ENCODE data around the gene PRKACA.

Gene PRKACA

DNA sequence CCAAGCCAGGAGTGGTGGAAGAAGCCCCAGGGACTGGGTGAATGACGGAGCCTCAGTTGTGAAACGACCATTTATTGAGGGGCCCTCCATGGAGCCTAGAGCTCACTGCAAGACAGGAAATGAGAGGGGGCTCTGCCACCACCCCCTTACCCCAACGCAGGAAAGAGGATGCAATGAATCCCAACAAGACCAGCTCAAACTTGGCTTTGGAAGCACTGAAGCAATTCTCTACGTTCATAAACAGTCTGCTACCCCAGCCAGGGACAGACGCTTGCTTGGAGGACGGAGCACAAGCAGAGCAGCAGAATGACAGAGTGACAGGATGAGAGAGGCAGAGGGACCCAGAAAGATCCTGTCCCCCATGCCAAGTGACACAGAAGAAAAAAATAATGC lies 1.0 kb downstream of the PRKACA start:
- no peak for DNase-seq

DNA sequence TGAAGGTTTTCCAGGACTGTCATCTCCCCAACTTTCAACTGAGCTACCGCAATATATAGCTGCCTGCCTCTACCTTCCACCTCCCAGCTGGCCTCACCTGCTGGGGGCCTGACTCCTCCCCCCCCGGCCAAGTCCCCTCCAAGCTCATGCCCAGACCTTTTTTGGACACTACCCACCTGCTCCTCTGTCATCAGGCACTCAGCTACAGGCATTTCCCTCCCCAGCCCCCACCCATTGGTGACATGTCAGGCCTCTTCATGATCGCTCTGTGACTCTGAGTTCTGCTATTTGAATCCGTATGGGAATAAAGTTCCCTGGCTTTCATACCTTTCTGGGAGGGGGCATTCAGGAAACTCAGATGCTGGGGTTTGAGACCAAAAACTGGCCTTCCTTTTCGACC lies 1.8 kb downstream of the PRKACA start:
- no peak for DNase-seq

DNA sequence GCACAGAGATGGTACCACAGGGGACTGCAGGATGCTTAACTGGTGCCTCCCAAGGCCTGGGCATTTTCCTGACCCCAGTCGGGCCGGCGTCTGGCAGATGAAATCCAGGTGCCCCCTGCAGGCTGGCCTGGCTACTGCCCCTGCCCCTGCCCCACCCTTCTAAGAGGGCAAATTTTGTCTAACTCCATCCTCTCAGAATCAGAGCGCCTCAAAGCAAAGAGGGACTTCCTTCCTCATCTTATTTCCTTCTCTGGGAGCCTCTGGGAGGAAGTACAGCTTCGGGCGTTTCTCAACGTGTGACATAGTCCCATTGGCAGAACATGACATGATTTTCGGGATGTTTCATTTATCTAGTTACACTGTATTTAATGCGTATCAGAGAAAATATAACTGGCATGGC lies 2.7 kb downstream of the PRKACA start:
- peak; percentile 59 for DNase-seq

DNA sequence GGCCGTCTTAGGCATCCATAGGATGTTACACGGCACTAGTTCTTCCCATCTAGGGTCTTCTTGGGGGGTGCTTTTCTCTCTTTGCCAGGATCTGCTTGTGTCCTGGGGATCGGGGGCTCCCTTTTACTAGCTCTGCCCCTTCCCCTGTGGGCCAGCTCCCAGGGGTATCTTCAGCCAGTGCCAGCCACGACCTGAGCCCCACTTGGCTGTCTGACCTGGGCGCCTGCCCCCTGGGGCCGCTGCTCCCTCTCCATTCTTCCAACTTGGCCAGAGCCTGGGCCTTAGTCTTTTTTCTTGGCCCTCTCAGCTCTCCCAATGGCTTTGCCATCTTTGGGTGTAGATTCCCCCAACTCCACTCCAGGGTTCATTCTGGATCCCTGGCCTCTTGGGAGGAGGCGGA lies 3.1 kb downstream of the PRKACA start:
- no peak for DNase-seq

DNA sequence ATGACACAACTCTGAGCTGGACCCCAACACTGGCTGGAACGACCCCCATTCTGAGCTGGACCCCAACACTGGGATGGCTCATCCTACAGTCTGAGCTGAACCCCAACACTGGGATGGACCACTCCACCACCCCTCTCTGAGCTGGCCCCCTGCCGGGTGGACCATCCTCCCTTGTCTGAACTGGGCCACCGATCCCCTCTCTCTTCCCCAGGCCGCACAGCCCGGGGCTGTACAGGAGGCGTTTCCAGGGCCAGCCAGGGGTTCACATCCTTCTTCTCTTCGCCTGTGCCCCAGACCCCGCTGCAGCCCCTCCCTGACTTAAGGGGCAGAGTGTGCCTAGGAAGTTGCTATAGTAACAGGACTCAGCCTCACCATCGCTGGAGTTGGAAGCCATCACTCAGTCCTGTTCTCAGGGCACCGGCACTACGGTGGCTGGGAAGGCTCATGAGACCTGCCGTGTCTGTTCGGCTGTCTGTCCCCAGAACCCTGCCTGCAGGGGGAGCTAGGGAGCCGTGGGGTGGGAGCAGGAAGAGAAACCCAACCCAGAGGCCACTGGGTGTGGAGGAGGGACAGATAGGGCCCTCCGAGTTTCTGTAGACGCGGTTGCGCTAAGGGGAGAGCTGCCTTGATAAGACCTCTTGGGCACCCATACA lies 3.7 kb downstream of the PRKACA start:
- DNase-seq = peak; percentile 52

DNA sequence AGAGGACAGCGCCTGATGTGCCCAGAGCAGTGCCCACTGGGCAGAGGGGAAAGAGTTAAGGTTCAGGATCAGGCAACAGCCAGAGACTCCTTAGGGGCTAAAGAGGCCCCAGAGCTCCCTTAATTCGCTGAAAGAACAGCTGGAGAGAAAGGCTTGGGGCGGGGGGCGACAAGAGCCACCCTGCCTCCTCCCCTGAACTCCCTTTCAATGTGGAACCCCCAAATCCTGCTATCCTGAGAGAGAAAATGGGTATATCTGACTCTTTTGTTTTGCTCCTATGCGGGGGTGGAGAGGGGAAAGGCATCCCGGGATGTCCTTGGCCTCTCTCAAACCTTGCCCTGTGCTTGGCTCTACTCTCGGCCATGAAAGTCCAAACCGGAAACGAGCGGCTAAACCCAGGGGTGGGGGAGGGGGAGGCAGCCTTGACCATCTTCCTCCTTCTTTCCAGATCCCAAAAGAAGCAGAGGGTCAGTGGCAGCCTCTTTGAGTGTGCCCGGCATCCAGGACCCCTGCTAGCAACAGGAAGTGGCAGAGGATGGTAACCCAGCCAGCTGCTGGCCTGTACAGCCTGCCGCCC lies 4.7 kb downstream of the PRKACA start:
- no peak for DNase-seq

DNA sequence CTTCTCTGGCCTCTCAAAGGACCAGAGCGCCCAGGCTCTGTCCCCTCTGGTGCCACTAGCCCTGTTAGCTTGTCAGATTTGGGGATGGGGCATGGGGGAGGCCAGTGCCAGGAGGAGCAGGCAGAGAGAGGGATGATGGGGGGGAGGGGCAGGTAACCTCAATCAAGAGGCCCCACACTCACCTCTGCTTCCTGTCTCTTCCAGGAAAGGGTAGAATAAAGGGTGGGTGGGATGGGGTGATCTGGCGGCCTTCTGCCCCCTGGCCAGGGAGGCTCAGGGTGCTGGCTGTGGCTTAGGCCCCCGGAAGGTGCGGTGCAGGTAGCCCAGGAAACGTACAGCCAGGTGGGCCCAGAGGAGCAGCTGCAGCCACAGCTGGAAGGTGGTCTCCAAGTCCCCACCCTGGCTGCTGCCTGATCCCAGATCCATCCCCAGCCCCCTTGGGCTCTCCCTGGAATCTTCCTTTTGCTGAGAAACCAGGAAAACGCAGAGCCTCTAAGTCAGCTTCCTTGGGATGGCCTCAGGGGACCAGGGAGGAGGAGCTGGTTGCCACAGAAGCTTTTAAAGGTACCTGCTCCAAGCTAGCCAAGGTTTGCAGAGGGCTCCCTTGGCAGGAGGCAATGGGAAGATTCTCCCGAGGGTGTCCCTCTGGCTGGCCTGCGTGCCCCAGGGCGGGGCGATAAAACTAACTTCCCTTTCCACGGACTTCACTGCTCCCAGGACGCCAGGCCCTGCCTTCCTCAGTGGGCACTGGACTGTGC lies 5.3 kb downstream of the PRKACA start:
- no peak for DNase-seq

DNA sequence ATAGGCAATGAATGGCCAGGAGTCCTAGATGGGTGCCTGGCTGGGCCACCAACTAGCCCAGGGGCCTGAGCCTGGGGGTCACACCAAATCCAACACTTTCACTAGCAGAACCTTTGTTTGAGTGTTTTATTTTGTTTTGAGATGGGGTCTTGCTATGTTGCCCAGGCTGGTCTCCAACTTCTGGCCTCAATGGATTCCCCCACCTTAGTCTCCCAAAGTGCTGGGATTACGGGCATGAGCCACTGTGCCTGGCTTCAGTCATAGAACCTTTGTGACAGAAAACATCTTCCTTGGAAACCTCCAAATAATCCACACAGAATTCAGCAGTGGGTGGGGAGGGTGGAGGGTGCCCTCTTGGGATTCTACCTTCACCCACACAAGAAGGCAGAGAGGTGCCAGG lies 6.1 kb downstream of the PRKACA start:
- DNase-seq = no peak

DNA sequence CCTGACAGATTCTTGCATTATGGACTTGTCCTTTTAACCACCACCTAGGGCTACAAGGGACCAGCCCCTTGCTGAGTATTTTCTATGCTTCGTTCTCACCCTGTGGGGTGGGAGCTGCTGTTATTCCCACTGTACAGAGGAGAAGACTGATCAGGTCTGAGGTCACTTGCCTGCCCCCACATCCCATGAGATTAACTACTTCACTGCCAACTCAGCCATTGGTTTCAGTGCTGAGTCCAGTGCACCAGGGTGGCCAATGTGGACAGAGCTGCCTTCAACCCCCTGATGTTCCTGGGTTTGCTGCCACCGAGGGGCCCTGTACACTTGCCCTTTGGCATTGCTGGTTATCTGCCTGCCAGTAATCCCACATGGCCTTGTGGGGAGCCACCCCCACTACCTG lies 6.9 kb downstream of the PRKACA start:
- DNase-seq = no peak

DNA sequence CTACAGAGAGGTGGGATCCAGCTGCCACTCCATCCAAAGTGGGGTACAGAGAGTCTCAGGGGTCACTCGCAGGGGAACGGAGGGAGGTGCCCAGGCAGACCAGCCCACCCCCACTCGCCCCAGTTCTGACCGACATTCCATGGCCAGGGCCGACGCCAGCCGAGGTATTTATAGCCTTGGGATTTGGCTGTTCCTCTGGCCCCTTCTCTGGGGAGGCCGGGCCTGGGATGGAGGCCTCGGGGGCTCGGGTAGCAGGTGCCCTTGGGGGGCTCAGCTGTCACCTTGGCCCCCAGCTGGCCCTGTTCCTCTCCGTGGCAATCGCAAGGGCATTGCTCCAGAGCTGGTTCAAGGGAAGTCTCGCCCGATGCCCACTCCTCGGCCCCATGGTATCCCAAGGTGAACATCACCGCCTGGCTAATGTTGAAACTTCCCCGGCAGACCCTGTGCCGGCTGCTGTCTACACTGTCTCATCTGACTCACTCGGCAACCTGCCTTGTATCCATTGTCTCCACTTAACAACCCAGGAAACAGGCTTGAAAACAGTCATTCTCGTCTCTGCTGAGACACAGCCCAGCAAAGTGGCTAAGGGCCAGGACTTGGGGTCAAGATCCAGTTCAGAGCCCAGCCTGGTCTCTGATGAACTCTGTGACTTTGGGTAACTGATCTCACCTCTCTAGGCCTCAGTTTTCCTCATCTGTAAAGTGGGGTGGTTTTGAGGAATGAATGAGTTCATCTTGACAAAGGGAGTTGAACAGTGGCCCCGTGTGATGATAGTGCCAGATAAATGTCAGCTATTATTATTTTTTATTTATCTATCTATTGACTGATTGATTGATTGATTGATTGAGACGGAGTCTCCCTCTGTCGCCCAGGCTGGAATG lies 9.7 kb downstream of the PRKACA start:
- DNase-seq = no peak

DNA sequence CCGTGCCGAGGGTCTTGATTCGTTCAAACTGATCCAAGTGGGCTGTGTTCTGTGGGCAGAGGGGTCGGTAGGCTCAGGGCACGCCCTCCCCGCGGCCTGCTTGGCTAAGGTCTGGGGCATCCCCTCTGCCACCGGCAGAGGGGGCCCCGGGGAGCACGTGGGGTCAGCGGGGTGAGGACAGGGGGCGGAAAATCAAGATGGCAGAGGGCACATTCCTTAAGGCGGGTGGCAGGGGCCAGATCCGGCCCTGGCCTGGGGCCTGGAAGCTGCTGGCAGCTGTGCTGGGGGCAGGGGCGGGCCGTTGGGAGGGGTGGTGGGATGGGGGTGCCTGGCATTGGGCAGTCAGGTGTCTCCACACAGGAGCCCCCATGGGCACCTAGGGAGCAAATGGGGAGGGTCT lies 10.7 kb downstream of the PRKACA start:
- DNase-seq = no peak

DNA sequence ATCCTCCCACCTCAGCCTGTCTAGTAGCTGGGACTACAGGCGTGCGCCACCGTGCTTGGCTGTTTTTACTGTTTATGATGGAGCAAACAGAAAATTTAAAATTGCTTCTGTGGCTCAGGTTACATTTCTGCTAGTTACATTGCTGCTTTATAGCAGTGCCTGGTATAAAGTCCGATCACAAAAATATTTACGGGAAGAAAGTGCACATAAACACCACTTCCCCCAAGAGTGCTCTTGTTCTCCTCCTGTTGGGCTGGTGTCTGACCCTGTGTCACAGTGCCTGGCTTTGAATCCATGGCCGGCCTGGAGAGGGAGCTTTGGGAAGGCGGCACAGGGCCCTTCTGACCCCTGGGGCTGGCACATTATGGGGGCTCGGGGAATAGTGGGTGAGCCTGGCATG lies 11.9 kb downstream of the PRKACA start:
- DNase-seq = no peak

DNA sequence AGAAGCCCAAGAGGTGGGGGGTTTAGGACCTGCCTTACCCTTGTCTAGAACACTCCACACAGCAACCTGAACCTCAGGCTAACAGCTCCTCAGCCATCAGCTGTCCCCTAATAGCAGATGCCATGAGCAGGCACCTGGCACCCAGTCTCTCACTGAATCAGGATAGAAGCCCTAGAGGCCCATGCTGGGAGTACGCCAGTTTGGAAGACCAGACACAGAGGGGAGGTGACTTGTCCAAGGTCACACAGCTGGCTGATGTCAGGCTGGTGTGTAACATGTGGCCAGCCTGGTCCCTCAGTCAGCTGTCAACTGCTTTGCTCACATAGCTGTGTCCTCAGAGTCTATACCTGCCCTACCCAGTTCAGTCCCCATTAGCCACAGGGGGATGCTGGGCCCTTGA lies 14.3 kb downstream of the PRKACA start:
- no peak for DNase-seq

DNA sequence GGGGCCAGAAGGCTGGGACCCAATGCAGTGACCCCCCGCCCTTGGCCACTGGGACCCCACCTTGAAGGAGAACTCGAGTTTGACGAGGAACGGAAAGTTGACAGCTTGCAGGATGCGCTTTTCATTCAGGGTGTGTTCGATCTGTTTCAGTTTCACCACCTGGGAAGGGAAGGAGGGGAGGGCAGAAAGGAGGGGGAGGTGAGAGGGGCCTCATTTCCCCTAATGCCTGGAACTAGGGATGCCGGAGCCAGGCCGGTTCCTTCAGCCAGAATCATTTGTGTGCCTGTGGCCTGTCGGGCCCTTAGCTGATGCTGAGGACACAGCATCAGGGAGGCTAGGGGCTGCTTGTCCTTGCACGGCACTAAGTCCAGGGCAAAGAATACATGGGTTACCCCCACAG lies 14.8 kb downstream of the PRKACA start:
- DNase-seq = no peak

DNA sequence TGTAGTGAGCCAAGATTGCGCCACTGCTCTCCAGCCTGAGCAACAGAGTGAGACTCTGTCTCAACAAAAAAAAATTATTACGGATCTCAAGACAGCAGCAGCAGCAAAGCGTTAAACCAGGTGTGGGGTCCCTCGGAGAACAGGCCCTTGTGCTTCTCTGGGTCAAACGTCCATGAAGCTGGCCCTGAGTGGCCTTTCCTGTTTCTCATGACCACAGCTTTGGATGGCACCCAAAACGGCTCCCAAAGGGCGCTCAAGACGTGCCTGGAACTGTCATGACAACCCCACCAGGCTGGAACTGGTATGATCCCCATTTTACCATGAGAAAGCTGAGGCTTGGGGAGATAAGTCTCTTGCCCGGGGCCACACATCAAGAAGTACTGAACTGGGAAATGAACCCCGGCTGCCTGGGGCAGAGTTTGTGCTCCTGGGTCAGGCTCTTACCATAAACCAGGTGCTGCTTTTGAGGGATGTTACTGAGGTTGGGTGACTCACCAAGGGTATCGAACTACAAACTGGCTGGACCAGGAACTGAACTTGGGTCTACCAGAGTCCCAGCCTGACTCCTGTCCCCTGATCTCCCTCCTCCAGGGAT lies 15.4 kb downstream of the PRKACA start:
- DNase-seq = no peak

DNA sequence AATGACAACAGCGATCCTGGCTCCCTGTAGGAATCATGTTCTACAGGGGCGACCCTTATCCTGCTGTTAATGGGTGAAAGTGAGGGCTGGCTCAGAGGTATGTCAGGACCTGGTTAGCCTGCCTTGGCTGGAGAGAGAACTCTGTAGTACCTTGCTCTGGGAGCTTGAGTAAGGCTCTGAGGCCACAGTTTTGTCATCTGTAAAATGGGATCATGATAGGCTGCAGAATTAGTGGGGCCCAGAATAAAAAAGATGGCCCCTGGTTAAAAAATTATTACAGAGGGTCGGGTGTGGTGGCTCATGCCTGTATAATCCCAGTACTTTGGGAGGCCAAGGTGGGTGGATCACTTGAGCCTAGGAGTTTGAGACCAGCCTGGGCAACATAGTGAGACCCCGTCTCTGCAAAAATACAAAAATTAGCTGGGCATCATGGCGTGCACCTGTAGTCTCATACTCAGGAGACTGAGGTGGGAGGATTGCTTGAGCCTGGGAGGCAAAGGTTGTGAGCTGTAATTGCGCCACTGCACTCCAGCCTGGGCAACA lies 16.5 kb downstream of the PRKACA start:
- DNase-seq = no peak

DNA sequence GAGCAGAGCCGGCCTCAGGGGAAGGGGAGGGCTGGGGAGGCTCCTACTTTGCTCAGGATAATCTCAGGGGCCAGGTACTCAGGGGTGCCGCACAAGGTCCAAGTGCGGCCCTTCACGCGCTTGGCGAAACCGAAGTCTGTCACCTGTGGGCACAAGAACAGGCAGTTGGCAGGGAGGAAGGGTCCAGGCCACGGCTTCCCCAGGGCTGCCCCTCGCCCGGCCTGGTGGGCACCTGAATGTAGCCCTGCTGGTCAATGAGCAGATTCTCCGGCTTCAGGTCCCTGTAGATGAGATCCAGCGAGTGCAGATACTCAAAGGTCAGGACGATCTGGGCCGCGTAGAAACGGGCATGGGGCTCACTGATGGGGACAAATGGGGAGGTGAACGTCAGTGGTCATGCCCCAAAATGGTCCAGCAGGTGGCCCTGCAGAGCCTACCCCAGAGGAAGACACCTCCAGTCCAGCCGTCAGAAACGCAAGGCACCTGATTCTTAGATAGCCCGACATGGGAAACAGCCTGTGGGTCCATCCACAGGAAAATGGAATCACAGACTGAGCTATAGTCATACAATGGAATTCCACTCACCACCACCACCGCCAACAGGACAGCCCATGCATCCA lies 19.9 kb downstream of the PRKACA start:
- no peak for DNase-seq

DNA sequence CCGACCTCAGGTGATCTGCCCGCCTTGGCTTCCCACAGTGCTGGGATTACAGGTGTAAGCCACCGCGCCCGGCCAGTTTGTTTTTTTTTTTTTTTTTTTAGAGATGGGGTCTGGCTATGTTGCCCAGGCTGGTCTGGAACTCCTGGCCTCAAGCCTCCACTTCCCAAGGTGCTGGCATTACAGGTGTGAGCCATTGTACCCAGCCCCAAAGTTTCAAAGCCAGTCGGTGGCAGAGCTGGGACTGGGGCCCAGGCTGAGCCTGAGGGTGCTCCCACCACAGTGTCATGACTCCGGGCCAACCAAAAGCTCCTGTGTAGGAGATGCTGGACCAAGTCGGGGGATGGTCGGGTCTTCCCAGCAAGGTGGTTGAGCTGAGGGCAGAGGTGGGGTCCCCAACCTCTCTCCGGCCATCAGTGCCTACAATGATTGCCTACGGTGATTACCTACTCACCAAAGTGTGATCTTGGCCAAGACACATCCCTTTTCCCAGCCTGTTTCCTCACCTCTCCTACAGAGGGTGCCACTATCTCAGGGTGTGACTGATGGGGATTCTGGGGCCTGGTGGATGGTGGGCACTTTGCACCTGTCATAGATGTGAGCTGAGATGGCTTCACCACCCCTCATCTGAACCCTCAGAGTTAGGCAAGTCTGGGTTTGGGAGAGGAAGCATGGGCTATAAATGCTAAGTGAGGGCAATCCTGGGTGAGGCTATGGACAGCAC lies 21.1 kb downstream of the PRKACA start:
- no peak for DNase-seq

DNA sequence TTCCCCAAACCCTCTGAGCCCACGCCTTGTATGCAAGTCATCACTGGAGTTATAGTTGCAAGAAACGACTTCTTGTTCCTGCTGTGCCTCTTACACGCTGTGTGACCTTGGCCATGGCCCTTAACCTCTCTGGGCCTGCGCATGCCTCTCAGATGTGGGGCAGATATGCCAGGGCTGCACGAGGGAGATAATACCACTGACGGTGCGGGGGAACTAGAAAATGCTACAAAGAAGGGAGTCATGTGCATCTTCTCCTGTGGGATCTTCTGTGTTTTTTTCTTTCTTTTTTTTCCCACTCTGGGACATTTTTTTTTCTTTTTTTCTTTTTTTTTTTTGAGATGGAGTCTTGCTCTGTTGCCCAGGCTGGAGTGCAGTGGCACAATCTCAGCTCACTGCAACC lies 22.7 kb downstream of the PRKACA start:
- no peak for DNase-seq

DNA sequence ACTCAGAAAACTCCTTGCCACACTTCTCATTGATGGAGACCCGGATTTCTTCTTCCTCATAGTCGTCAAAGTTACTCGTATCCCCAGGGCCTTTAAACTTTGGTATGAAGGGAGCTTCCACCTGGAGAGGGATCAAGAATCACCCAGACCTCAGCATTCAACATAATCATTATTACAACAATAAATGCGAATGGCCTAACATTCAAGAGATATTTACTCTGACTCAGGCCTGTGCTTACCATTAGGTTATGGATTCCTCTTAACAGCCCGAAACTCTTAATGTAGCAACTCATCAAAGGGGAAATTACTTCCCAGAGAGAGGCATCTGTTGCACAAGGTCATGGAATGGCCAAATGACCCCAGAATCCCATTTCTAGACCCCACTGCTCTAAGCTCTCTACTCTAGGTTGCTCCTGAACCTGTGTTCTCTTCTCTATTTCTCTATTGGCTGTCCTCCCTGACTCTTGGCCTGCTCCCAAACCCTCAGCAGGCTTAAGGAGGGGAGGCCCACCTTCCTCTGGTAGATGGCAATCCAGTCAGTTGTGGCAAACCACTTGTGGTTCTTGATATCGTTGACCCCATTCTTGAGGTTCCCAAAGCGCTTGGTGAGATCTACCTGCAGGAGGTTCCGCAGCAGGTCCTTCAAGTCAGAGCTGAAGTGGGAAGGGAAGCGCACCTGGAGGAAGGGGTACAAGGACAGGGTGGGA lies 24.3 kb downstream of the PRKACA start:
- DNase-seq = no peak
